Fibroblast of skin of back (primary cell): ENCODE measurements around the gene EID1.

Experiments
- DNase-seq: peaks from one replicate; pipeline ENCODE4 v3.0.0-alpha.2; 2013

Gene EID1

DNA sequence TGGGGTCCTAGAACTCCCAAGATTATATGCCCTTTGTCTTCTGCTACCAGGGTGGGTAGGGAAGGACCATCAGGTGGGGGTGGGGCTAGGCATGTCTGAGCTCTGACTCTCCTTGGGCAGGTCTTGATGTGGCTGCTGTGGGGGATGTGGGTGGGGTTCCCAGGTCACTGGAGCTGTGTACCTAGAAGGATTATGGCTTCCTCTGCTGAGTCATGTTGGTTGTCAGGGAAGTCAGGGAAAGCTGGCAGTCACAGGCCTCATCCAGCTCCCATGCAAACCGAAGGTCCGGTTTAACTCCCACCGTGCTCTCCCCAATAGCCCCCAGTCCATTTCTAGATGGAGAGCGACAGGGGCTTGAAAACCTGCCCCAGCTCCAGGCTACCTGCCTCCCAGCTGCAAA, 35.2 kb downstream of the EID1 start:
- DNase-seq: peak; percentile 18

DNA sequence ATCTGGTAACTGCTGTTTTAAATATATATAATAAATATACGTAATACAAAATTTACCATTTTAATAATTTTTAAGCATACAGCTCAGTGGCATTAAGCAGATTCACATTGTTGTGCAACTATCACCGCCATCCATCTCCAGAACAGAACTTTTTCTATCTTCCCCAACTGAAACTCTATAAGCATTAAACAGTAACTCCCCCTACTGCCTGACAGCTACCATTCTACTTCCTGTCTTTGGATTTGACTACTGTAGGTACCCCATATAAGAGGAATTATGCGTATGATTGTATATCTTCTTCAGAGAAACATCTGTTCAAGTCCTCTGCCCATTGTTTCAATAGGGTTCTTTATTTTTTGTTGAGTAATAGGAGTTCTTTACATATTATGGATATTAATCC, 36.8 kb downstream of the EID1 start:
- no peak for DNase-seq

DNA sequence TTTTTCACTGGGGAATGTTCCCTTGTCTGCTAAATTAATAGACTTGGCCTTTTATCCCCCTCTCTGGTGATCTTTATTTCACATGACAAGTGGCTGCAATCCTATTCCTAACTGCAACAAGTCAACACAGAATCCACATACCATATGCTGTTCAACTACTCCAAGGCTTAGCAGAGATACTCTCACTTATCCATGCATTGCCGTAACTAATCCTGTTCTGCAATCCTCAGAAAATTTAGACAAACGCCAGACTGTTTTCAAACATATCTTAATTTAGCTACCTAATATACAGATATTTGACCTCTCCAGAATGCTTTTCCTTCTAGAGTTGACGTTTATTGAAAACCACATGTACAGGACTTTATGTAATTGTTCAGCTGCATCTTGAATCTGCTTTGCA, 37.9 kb downstream of the EID1 start:
- DNase-seq: no peak

DNA sequence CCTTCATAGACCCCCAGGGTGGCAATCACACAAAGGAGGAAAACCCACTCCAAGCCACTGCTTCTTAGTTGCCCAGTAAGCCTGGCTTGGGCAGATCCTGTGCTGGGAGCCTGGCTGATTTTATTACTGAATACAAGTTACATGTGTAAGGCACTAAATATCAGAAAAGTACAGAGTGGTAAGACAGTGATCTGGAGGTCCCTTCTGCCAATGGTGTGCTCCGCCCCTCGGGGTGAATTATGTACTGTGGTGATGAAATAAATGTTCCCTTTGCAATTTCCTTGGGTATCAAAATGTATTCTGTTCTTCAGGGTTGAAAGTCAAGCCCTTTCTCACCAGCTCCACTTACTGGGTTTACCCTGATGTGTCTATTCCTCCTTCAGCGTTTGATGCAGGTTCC, 38.8 kb downstream of the EID1 start:
- no peak for DNase-seq

DNA sequence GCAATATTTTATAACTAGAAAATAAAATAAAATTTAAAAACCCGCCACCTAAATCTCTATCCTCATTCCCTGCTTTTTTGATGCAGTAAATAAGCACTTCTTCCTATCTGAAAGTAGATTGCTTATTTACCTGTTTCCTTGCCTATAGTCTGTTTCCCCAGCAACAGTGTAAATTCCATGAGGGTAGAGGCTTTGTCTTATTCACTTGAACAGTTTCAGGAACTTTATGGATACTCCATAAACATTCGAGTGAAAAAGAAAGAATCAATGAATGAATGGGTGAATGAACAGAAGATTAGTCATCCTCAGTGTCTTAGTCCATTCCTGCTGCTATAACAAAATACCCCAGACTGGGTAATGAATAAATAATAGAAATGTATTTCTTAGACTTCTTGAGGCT, 44.1 kb downstream of the EID1 start:
- DNase-seq: no peak

DNA sequence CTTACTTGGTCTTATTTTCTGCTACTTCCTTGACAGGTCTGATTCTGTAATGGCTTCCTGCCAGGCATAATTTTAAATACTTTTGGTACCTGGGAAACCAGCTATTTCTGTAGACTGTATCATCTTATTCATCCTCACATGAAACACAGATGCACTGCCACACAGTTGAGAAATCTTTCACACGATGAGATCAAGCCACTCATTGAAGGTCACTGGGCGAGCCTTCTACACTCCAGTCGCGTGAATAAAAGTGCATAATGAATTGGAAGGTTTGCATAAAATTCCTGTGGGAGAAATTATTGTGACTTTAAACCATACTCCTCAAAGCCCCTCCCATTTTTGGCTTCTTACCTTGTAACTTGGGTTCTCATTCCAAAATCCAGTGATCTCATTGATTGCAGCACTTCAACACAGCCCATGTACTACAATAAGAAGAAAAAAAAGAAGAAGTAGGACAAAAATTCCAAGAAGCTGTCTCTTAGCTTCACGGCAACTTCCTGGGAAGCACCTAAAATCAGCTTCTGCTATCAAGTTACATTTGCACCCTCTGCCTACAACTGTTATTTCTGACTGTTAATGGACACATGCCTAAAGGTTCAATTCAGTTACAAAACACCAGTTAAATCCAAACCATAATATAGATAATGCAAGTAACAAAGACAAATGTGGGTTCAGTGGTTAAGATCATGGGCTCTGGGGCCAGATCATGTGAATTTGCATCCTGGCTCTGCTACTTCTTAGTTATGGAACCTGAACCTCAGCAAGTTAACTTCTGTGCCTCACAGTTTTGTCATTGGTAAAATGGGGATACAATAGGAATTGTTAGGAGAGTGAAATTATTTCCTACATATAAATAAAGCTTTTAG, 46.8 kb downstream of the EID1 start:
- peak; percentile 20 for DNase-seq

DNA sequence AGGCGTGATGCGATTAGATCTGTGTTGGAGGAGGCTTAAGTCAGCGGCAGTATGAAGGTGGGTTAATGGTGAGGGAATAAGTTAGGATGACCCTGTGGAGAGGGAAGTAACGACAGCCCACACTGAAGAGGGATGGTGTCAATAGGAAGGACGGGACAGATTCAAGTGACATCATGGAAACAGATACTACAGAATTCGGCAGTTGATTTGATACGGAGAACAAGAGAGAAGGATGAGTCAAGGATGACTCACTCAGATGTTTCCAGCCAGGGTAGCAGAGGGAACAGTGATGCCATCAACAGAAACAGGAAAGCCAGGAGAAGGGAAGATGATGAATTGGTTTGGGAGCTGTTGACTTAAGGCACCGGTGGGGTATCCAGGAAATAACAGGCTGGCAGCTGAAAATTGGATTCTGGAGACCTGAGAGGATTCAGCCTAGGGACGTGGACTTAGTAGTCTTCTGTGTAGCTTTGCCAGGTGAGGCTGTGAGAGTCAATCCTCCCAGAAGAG, 47.8 kb downstream of the EID1 start:
- peak; percentile 98 for DNase-seq

DNA sequence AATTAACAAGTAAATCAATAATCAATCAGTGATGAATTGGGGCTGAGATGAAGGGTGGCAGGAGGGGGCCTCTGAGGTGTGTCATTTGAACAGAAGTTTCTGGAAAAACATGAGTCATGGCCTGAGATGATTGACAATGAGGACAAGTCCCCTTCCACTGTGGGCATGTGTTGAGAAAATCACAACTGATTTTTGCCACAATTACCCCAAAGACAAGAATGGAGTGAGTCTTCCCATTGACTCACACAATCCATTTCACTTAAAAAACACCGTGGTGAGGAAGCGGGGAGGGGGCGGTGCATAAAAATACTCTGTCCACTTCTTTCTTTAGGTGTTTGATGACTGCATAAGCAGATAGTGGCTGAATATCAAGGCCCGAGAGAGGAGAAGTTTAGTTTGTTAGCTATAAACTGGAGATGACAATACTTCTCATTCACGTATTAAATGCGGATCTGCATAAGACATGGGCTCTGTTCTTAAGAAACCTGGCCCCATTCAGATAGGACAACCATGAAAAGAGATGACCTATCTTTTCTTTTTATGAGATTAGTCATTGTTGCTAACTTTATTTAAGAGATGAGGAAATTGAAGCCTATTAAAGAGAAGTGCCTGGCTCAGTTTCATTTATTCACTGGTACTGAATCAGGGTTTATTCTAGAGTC, 51.1 kb downstream of the EID1 start:
- peak; percentile 85 for DNase-seq

DNA sequence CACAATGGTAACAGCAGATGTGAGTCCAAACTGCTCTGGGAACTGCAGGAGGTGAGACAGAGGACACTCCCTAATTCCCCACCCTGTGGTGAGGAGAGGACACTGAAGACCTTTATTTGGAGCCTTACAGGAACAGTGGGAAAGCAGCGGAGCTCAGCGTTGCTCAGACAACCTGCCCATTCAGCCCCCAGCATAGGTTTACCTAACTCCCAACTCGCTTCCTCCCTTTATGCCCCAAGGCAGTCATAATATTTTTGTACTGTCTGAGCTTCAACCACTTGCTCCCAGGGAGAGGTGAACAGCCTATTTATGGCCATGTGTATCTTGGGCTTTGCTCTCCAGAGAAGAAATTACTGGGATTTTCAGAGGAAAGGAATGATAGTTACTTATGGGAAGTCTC, 51.7 kb downstream of the EID1 start:
- peak; percentile 97 for DNase-seq
